Breast epithelium (tissue), 3 donors: ENCODE data around the gene ARHGAP18.

Experiments used
- POLR2AphosphoS5 ChIP-seq, 3 donors: sonication (generic); formaldehyde crosslinking; IDR thresholded peaks; one replicate each; pipeline ENCODE4 v1.6.1; 2017; ENCODE audit warnings: antibody characterized with exemption in 3 of 3
- TF ChIP-seq, protein P1 (sequence below), 3 donors: fragments of 450-650 bp; IDR thresholded peaks; one replicate each; pipeline ENCODE4 v1.5.1; 2016 to 2017; ENCODE audit warnings: antibody characterized with exemption in 3 of 3, mild to moderate bottlenecking in 3 of 3, moderate library complexity in 3 of 3

DNA sequence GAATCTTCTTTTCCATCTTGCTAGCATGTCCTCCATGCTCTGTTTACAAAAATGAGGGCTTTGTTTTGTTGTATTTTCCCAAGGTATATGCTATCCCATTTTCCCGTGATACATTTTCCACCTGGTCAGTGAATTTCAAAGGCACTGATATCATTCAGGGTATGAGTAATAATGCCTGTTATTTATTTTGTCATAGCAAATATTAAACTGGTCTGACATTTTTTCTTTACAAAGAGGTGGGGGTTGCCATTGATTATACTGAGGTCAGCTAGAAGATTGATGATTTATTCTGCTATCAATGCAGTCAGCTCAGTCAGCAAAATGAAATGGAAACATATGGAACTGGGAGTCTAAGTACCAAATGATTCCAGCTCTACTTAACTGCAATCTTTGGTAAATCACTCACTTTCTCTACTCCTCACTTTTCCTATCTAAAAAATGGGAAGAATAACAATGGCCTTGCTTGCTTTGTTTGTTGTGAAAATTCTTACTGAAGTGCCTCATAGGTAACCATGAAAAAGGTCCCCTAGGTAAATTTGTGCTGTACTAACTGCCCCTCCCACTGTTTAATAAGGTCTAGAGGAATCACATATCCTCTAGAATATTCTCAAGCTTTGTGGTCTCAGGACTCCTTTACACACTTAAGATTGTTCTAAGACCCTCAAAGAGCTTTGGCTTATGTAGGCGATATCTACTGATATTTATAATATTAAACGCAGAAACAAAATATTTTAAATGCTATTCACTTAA is 64.0 kb downstream of the ARHGAP18 start:
- no peak for TF ChIP-seq POLR2AphosphoS5 (IDR thresholded peaks at IDR 0.05)
- TF ChIP-seq, protein P1, sequence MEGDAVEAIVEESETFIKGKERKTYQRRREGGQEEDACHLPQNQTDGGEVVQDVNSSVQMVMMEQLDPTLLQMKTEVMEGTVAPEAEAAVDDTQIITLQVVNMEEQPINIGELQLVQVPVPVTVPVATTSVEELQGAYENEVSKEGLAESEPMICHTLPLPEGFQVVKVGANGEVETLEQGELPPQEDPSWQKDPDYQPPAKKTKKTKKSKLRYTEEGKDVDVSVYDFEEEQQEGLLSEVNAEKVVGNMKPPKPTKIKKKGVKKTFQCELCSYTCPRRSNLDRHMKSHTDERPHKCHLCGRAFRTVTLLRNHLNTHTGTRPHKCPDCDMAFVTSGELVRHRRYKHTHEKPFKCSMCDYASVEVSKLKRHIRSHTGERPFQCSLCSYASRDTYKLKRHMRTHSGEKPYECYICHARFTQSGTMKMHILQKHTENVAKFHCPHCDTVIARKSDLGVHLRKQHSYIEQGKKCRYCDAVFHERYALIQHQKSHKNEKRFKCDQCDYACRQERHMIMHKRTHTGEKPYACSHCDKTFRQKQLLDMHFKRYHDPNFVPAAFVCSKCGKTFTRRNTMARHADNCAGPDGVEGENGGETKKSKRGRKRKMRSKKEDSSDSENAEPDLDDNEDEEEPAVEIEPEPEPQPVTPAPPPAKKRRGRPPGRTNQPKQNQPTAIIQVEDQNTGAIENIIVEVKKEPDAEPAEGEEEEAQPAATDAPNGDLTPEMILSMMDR (IDR thresholded peaks at IDR 0.05), result no peak
